ENCODE measurements around the gene TOGARAM2. TPM values are rescaled to one million over a fixed set of nuclear protein-coding genes. Genes with fewer than 3 reads are reported as not detected.
A peak's percentile ranks its signal among the peaks of the same experiment; 100 is the strongest.

The TOGARAM2 gene
- total RNA-seq, 1 experiment from 2014 or later = 0.76 TPM

GRCh38 chr2:28993206-28993960, 12.3 kb downstream of the TOGARAM2 start:
- no peak overlapping the region for H3K4me3 ChIP-seq (replicated peaks in 1 of 2; ENCODE audit: low read depth in 1 of 2, low read length in 2 of 2)
- BruUV-seq (replicated peaks) = no TSS peak
- CTCF ChIA-PET = interaction anchor here (1.1 kb wide), 1 partner anchor 35 kb away, joined by 3 read pairs; no protein-coding TSS in a partner anchor
- H3K4me2 ChIP-seq (ENCODE audit: low read length) = no peak overlapping the region
- DNase-seq (ENCODE audit: low read depth, low spot score) (no peak), ATAC-seq (peak; percentile 41)
- RAD21 ChIA-PET (ENCODE audit: low non-redundant PET in 1 of 2, low total read pairs in 2 of 2, uncharacterized antibody in 2 of 2, unreplicated experiment in 2 of 2) = no interaction called here
- no peaks in the 10 kb centered on the region for H3K9me3 ChIP-seq (ENCODE audit: control insufficient read depth in 1 of 2, insufficient read depth in 1 of 2, low read depth in 1 of 2, low read length in 2 of 2)
- no peaks in the 10 kb centered on the region for H3K27me3 ChIP-seq (ENCODE audit: insufficient read depth, low read length)
- TF ChIP-seq CBX3 (IDR thresholded peaks at IDR 0.05; ENCODE audit: low read depth) (no peak), SP1 (IDR thresholded peaks at IDR 0.05; ENCODE audit: low read depth) (no peak), ATF3 (IDR thresholded peaks at IDR 0.05) (no peak), ZNF274 (IDR thresholded peaks at IDR 0.05; ENCODE audit: low read depth, low read length) (no peak), EZH2phosphoT487 (IDR thresholded peaks at IDR 0.05; ENCODE audit: borderline replicate concordance) (no peak), POLR2A (IDR thresholded peaks at IDR 0.05; ENCODE audit: borderline replicate concordance, extremely low read depth, insufficient read depth, insufficient read length) (no peak), CTCF (IDR thresholded peaks at IDR 0.05 in 2 of 3, conservative IDR thresholded peaks at IDR 0.05 in 1 of 3; ENCODE audit: borderline replicate concordance in 1 of 3, insufficient read depth in 1 of 3, low read depth in 2 of 3, low read length in 2 of 3) (no peak), REST (IDR thresholded peaks at IDR 0.05; ENCODE audit: low read depth) (no peak), CEBPB (IDR thresholded peaks at IDR 0.05; ENCODE audit: low read depth) (no peak), ZFX (IDR thresholded peaks at IDR 0.05) (no peak), EZH2 (IDR thresholded peaks at IDR 0.05) (no peak), MAX (IDR thresholded peaks at IDR 0.05) (no peak), POLR2AphosphoS5 (IDR thresholded peaks at IDR 0.05; ENCODE audit: low read depth, low read length) (no peak), JUND (IDR thresholded peaks at IDR 0.05) (no peak), YY1 (IDR thresholded peaks at IDR 0.05; ENCODE audit: extremely low read depth, insufficient replicate concordance, low read depth, low read length) (no peak), SIN3A (IDR thresholded peaks at IDR 0.05; ENCODE audit: low read depth) (no peak)
- no peak overlapping the region for H3K9ac ChIP-seq (ENCODE audit: low read length)
- no peaks in the 10 kb centered on the region for H3K36me3 ChIP-seq (ENCODE audit: control insufficient read depth in 1 of 2, insufficient read depth in 2 of 2, low read length in 2 of 2)
- H3K9me2 ChIP-seq (ENCODE audit: insufficient read depth) = no peaks in the 10 kb centered on the region
- POLR2A ChIA-PET = no interaction called here
- H4K20me1 ChIP-seq (ENCODE audit: insufficient read depth) = no peaks in the 10 kb centered on the region
- no peak overlapping the region for H2AFZ ChIP-seq (ENCODE audit: low read depth, low read length, poor library complexity, severe bottlenecking)
- intact Hi-C loops (cut with micrococcal nuclease) = no loop called here
- H3K79me2 ChIP-seq (ENCODE audit: insufficient read depth, low read length) = no peaks in the 10 kb centered on the region
- H3K4me1 ChIP-seq (ENCODE audit: control insufficient read depth in 1 of 2, insufficient read depth in 2 of 2, low read length in 2 of 2) = no peaks in the 10 kb centered on the region; a peak in 1 of 4 replicates
- H3K27ac ChIP-seq (ENCODE audit: low read depth, low read length) = no peak overlapping the region
